Ascending aorta (tissue), 2 donors: ENCODE results near the gene ARVCF. TPM values are rescaled to one million over a fixed set of nuclear protein-coding genes. Genes with fewer than 3 reads are reported as not detected.

ENCODE experiments used
- DNase-seq, 2 donors: peaks; one replicate each; pipeline ENCODE4 v3.0.0-alpha.2; 2019; ENCODE audit warnings: low spot score in 2 of 2
- H3K27ac ChIP-seq, 2 donors: fragments of 200-600 bp; sonication (generic); one replicate each; pipeline ENCODE4 v1.5.1; 2016 to 2017; ENCODE audit warnings: mild to moderate bottlenecking in 1 of 2
- H3K27me3 ChIP-seq: fragments of 200-600 bp; sonication (generic); one replicate; pipeline ENCODE4 v1.5.1; 2017
- H3K36me3 ChIP-seq, 2 donors: fragments of 200-600 bp; sonication (generic); one replicate each; pipeline ENCODE4 v1.5.1; 2016
- H3K4me1 ChIP-seq, 2 donors: fragments of 200-600 bp; sonication (generic); one replicate each; pipeline ENCODE4 v1.5.1; 2016 to 2017; ENCODE audit warnings: mild to moderate bottlenecking in 1 of 2
- H3K4me3 ChIP-seq, 2 donors: fragments of 200-600 bp; sonication (generic); one replicate each; pipeline ENCODE4 v1.5.1; 2016 to 2017; ENCODE audit warnings: mild to moderate bottlenecking in 1 of 2
- H3K9me3 ChIP-seq, 2 donors: fragments of 200-600 bp; sonication (generic); one replicate each; pipeline ENCODE4 v1.5.1; 2016
- intact Hi-C: fragments of 100-400 bp; cut with DNase I; formaldehyde crosslinking; loops from one replicate; pipeline ENCODE4 v1.15.1; 2023
- total RNA-seq: library from RNA; depleted of rRNA; stranded (reverse); fragments of >200 nt; gene quantifications from one replicate; pipeline ENCODE4 v1.1.0, GENCODE V29; 2016
- TF ChIP-seq, protein P1 (sequence below), 3 experiments: fragments of 200-600 bp in 2 of 3; fragments of 450-650 bp in 1 of 3; sonication (generic) in 2 of 3; IDR thresholded peaks; one replicate each; pipeline ENCODE4 v1.5.1; 2016 to 2019; ENCODE audit warnings: antibody characterized with exemption in 3 of 3, mild to moderate bottlenecking in 1 of 3, moderate library complexity in 1 of 3

The ARVCF gene
- total RNA-seq, 1 donor from 2014 or later = 252 TPM

DNA sequence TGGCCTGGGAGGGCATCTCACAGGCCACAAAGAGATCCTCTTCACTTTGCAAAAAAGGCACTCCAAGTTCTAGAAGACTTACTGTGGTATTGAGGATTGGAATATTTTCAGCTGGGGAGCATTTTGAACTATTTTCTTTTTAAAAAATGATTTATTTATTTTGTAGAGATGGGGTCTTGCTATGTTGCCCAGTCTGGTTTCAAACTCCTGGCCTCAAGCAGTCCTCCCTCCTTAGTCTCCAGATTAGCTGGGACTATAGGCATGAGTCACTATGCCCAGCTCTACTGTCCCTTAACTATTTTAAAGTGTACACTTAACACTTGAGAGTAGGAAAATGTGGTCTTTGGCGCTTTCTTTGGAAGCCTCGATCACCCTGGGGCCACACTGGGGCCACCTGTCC, 38.5 kb upstream of the ARVCF start:
- no peak for DNase-seq
- H3K4me3 ChIP-seq = no peak overlapping the region
- no peaks in the 10 kb centered on the region for H3K4me1 ChIP-seq
- H3K36me3 ChIP-seq = peaks cover 40 to 72% of the 10 kb centered on the region in 2 donors
- H3K27me3 ChIP-seq = no peaks in the 10 kb centered on the region
- no peak overlapping the region for H3K27ac ChIP-seq
- TF ChIP-seq, protein P1, sequence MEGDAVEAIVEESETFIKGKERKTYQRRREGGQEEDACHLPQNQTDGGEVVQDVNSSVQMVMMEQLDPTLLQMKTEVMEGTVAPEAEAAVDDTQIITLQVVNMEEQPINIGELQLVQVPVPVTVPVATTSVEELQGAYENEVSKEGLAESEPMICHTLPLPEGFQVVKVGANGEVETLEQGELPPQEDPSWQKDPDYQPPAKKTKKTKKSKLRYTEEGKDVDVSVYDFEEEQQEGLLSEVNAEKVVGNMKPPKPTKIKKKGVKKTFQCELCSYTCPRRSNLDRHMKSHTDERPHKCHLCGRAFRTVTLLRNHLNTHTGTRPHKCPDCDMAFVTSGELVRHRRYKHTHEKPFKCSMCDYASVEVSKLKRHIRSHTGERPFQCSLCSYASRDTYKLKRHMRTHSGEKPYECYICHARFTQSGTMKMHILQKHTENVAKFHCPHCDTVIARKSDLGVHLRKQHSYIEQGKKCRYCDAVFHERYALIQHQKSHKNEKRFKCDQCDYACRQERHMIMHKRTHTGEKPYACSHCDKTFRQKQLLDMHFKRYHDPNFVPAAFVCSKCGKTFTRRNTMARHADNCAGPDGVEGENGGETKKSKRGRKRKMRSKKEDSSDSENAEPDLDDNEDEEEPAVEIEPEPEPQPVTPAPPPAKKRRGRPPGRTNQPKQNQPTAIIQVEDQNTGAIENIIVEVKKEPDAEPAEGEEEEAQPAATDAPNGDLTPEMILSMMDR (IDR thresholded peaks at IDR 0.05) = no peak
- intact Hi-C loops = no loop called here
- H3K9me3 ChIP-seq = no peaks in the 10 kb centered on the region

DNA sequence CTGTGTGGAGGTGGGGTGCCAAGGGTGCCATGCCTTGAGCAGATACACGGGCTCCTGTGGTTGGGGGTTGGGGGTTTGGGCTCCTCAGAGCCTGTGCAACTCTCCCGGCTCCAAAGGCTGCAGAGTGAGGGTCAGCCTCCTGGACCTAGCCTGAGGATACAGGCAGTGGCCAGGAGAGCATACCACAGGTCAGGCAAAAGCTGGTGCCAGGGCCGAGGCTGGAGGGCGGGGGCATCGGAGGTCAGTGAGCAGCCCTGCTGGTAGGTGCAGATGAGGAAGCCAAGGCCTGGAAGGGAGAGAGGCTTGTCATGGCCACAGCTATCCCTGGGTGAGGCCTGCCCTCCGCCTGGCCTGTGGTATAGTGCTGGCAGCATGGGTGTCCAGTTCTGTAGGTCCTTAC, 37.9 kb upstream of the ARVCF start:
- DNase-seq = no peak
- Histone ChIP-seq H3K36me3 (peaks cover 40 to 75% of the 10 kb centered on the region in 2 donors), H3K4me3 (no peak overlapping the region), H3K4me1 (no peaks in the 10 kb centered on the region), H3K9me3 (no peaks in the 10 kb centered on the region), H3K27me3 (no peaks in the 10 kb centered on the region), H3K27ac (no peak overlapping the region)
- TF ChIP-seq, protein P1 (IDR thresholded peaks at IDR 0.05) = no peak
- intact Hi-C loops = no loop called here

DNA sequence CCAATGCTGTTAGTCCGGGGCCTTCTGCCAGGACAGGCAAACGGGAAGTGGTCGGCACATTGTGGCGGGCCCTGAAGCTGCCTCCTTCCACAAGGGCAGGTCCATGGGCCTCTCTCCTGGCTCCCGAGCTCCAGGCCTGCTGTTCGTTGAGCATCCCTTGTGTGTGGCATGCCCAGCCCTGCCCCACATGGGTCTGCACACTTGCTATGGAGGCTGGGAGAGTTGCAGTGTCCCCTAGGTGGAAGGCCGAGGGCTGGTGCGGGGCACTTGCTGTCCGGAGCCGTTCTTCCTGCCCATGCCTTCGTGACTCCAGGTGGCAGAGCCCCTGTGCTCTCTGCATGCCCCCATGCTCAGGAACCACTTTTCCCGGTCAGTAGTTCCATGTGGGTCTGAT, 37.4 kb upstream of the ARVCF start:
- Histone ChIP-seq H3K4me1 (no peaks in the 10 kb centered on the region), H3K27ac (no peak overlapping the region), H3K27me3 (no peaks in the 10 kb centered on the region), H3K9me3 (no peaks in the 10 kb centered on the region), H3K4me3 (no peak overlapping the region), H3K36me3 (peaks cover 42 to 80% of the 10 kb centered on the region in 2 donors)
- no peak for DNase-seq
- TF ChIP-seq, protein P1 (IDR thresholded peaks at IDR 0.05) = no peak
- intact Hi-C loops = no loop called here

DNA sequence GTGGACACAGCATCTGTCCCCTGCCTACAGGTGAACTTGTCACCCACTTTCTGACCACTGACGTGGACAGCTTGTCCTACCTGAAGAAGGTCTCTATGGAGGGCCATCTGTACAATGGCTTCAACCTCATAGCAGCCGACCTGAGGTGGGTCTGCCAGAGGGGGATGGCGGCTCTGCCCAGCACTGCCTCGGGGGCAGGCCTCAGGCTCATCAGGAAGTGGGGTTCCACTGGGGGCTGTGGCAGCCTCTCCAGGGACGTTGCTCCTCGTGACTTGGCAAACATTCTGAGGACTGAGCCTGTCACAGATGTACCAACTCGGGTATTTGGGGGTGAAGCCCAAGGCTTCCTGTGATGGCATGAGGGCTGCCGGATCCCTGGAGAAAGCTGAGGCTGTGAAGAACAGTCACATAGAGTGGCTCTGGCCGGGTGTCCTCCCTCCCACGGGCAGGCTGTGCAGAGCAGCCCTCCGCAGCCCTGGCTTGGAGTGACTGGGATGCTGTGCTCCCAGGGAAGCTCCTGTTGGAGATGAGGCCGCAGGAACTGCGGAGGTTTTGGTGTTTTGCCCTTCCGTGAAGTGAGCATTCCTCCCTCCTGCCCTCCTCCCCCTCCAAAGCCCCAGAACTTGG, 36.9 kb upstream of the ARVCF start:
- H3K4me3 ChIP-seq = no peak overlapping the region
- no peak overlapping the region for H3K27ac ChIP-seq
- H3K27me3 ChIP-seq = no peaks in the 10 kb centered on the region
- H3K4me1 ChIP-seq = no peaks in the 10 kb centered on the region
- peaks cover 47 to 81% of the 10 kb centered on the region in 2 donors for H3K36me3 ChIP-seq
- TF ChIP-seq, protein P1 (IDR thresholded peaks at IDR 0.05) = no peak
- no peaks in the 10 kb centered on the region for H3K9me3 ChIP-seq
- intact Hi-C loops = no loop called here
- DNase-seq = no peak

DNA sequence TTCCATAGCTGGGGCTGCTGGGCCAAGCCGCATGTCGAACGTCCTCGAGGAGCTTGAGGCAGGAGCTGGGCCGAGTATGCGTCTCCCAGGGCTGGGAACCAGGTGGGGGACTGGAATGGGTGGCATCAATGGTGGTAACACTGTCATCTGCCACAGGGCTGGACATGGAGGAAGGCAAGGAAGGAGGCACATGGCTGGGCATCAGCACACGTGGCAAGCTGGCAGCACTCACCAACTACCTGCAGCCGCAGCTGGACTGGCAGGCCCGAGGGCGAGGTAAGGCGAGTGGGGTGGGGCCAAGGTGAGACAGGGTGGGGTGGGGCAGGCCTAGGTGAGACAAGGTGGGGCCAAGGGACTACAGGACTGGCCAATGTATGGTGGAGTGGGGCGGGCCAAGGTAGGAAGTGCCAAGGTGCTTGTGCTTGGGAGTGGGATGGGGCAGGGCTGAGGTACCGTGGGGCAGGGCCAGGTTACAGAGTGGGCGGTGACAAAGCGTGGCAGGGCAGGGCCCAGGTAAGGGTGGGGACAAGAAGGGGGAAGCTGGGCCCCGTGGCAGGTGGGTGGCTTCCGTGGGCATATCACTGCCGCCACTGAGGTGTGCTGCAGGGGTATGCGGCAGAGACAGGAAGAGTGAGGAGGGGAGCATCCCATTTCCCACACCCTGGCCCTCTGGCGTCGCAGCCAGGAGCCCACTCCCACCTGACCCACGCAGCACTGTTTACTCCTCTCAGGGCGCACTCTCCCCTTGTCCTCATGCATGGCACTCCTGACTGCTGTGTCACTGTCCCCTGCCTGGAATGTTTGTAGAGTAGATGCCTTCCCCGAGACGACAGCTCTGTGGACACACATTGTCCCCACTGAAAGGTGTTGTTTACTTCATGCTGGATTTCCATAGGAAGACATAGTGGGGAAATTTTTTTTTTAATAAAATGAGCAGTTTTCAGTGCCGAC, 36.0 kb upstream of the ARVCF start:
- H3K4me3 ChIP-seq = no peak overlapping the region
- DNase-seq = no peak
- intact Hi-C loops = no loop called here
- peaks cover 48 to 88% of the 10 kb centered on the region in 2 donors for H3K36me3 ChIP-seq
- no peaks in the 10 kb centered on the region for H3K4me1 ChIP-seq
- H3K9me3 ChIP-seq = no peaks in the 10 kb centered on the region
- H3K27me3 ChIP-seq = no peaks in the 10 kb centered on the region
- TF ChIP-seq, protein P1 (IDR thresholded peaks at IDR 0.05) = no peak
- no peak overlapping the region for H3K27ac ChIP-seq
